GM12801 (cell line): ENCODE results near the gene PNKP.

Experiments
- CTCF ChIP-seq: IDR thresholded peaks from one replicate; pipeline ENCODE4 v1.5.1; 2011; ENCODE audit warnings: control low read depth; ENCODE audit not compliant: insufficient read length; ENCODE audit errors: extremely low read depth

The PNKP gene

DNA sequence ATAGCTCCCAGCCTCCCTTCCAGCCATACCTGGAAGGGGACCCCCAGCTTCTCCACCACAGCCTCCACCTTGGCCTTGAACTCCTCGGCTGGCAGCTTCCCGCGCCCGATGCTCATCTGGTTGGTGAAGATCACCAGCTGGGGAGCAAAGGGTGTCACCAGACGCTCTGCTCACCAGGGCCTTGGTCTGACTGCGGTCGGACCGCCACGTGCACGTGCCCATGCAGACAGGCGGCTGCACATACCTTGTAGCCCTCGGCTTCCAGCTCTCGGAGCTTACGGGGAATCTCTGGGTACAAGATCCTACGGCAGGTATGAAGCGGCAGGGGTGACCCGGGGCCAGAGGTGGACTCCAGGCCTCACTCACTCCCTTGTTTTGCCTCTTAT is 3.4 kb downstream of the PNKP start:
- no peak for TF ChIP-seq CTCF

DNA sequence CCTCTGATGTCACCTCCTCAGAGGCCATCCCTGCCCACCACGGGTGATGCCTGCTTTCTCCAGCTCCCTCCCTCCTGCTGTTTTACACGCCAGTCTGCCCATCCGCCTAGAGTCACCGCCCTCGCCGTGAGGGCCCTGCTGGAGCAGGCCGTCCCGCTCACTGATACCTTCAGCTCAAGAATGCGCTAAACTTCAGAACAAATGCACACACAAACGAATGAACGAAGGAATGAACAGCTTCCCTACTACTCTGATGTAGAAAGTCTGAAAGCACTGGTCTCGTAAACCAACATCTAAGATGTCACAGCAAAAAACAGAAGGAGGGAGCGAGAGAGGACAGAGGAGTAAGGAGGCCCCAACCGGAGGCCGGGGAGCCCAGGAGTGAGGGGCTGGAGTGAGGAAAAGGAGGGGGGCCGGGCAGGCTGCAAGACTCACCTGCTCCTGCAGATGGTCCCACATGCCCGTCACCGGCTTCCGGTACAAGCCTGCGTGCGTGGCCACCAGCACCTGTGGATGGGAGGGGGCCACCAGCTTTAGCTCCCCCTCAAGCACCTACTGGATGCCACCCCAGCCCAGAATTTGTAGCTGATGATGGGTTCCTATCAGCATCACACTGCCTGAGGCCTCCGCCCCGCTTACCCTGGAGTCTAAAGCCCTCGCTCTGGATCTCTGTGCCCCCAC is 4.0 kb downstream of the PNKP start:
- TF ChIP-seq CTCF: no peak

DNA sequence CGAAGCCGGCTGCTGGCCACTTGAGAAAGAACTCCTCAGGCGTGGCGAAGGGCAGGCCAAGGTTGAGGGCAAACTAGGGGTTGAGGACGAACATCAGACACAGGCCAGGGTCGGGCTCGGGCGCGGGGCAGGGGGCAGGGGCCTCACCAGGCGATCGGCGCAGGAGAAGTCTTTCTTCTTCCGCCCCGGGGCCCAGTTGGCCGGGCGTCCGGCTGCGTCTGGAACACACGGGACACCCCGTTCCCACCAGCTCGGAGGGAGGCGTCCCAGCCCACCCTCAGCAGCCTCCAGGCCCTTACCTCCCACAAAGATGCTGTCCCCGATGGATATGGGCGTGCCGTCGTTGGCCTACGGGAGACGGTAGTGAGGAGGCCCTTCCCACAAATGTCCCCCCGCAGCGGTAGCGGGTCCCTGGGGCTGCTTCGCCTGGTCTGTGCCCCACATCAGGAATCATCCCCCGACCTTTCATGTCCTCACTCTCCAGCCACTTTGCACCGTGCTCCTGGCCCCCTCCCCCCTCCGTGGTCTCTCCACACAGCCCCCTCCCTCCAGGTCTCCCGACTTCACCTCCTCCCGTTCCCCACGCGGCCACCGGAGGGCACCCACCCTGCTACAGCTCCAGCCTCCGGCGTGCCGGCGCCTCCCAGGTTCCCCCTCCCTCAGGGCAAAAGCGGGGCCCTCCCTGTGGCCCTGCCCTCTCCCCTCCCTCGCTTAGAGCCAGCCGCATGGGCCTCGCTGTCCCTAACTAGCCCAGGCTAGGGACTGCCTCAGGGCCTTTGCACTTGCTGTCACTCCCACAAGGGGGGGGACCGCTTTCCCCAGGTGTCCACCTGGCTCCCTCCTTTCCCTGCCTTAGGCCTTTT is 4.8 kb downstream of the PNKP start:
- TF ChIP-seq CTCF: no peak

- TF ChIP-seq CTCF: no peak
Observed at GRCh38 chr19:49861541-49862378, 5.6 kb downstream of the PNKP start.

DNA sequence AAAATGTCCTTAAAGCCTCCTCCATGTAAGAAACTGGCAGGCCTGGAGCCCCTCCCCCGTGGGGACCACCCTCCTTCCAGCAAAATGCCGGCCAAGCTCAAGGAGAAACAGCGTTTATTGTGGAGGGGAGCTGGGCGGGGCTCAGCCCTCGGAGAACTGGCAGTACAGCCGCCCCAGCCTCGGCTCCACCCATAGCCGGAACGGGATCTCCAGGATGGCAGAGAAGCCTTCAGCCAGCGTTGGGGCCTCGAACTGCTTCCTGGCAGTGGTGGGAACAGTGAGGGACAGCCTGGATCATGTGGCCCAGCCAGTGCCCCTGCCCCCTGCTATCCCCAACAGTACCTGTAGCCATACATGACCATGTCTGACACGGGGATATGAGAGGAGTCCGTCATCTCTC is 6.3 kb downstream of the PNKP start:
- TF ChIP-seq CTCF: no peak

GRCh38 chr19:49860336-49861102 is 6.9 kb downstream of the PNKP start:
- TF ChIP-seq CTCF: no peak
